ENCODE data around the gene UBE2U.
"Not testable (repeated sequence)": the region's sequence is repeated elsewhere in the genome, so short reads cannot be mapped to it uniquely, and the experiment has no call there.

Gene UBE2U

GRCh38 chr1:64231654-64232053 lies 28.2 kb downstream of the UBE2U start:
- Histone ChIP-seq H3K4me1 (ENCODE audit: control insufficient read depth, low read depth, low read length) (peaks cover 2% of the 10 kb centered on the region), H3K27ac (ENCODE audit: low read depth, low read length) (no peak overlapping the region), H3K4me2 (ENCODE audit: low read length) (no peak overlapping the region), H3K23ac (ENCODE audit: low read length) (no peak overlapping the region), H3K56ac (ENCODE audit: low read length) (no peak overlapping the region), H3K79me1 (ENCODE audit: low read length) (no peaks in the 10 kb centered on the region), H3K18ac (ENCODE audit: low read length) (no peak overlapping the region), H3K79me2 (ENCODE audit: control insufficient read depth, insufficient read depth, low read length) (no peaks in the 10 kb centered on the region), H2BK120ac (ENCODE audit: low read depth, low read length) (no peak overlapping the region), H4K8ac (ENCODE audit: low read depth, low read length) (no peak overlapping the region), H4K5ac (ENCODE audit: low read length) (no peak overlapping the region), H3K4me3 (ENCODE audit: low read length) (no peak overlapping the region), H2AK5ac (ENCODE audit: low read length) (no peak overlapping the region), H3K36me3 (ENCODE audit: control insufficient read depth, insufficient read depth, low read length) (no peaks in the 10 kb centered on the region), H2BK5ac (ENCODE audit: low read length) (no peak overlapping the region), H2BK15ac (replicated peaks; ENCODE audit: low read depth) (no peak overlapping the region), H3K27me3 (ENCODE audit: insufficient read depth, low read length, poor library complexity) (no peaks in the 10 kb centered on the region), H3K4ac (ENCODE audit: low read depth, low read length) (no peak overlapping the region), H3K9ac (ENCODE audit: low read length) (no peak overlapping the region)
- no peak for DNase-seq

- no peak overlapping the region for H3K4ac ChIP-seq (ENCODE audit: low read depth, low read length)
Measured at GRCh38 chr1:64234714-64235113, 31.3 kb downstream of the UBE2U start.

GRCh38 chr1:64235181-64235580 lies 31.8 kb downstream of the UBE2U start:
- Histone ChIP-seq H3K4ac (ENCODE audit: low read depth, low read length) (no peak overlapping the region), H3K36me3 (ENCODE audit: control insufficient read depth, insufficient read depth, low read length) (no peaks in the 10 kb centered on the region), H3K79me1 (ENCODE audit: low read length) (no peaks in the 10 kb centered on the region), H3K56ac (ENCODE audit: low read length) (no peak overlapping the region), H3K4me3 (ENCODE audit: low read length) (no peak overlapping the region), H4K5ac (ENCODE audit: low read length) (no peak overlapping the region), H3K79me2 (ENCODE audit: control insufficient read depth, insufficient read depth, low read length) (no peaks in the 10 kb centered on the region), H3K18ac (ENCODE audit: low read length) (no peak overlapping the region), H2AK5ac (ENCODE audit: low read length) (no peak overlapping the region), H3K23ac (ENCODE audit: low read length) (no peak overlapping the region), H2BK5ac (ENCODE audit: low read length) (no peak overlapping the region), H4K8ac (ENCODE audit: low read depth, low read length) (no peak overlapping the region), H3K27me3 (ENCODE audit: insufficient read depth, low read length, poor library complexity) (no peaks in the 10 kb centered on the region), H2BK15ac (replicated peaks; ENCODE audit: low read depth) (no peak overlapping the region), H3K4me1 (ENCODE audit: control insufficient read depth, low read depth, low read length) (no peaks in the 10 kb centered on the region), H3K4me2 (ENCODE audit: low read length) (no peak overlapping the region), H2BK120ac (ENCODE audit: low read depth, low read length) (no peak overlapping the region), H3K9ac (ENCODE audit: low read length) (no peak overlapping the region), H3K27ac (ENCODE audit: low read depth, low read length) (no peak overlapping the region)
- DNase-seq, result no peak

More at GRCh38 chr1:64234714-64235113, 31.3 kb downstream of the UBE2U start:
- H4K5ac ChIP-seq (ENCODE audit: low read length), result no peak overlapping the region
- no peaks in the 10 kb centered on the region for H3K27me3 ChIP-seq (ENCODE audit: insufficient read depth, low read length, poor library complexity)
- no peak overlapping the region for H2BK5ac ChIP-seq (ENCODE audit: low read length)
- H3K4me2 ChIP-seq (ENCODE audit: low read length), result no peak overlapping the region
- H3K4me3 ChIP-seq (ENCODE audit: low read length), result no peak overlapping the region
- H3K79me2 ChIP-seq (ENCODE audit: control insufficient read depth, insufficient read depth, low read length), result no peaks in the 10 kb centered on the region
- H3K36me3 ChIP-seq (ENCODE audit: control insufficient read depth, insufficient read depth, low read length), result no peaks in the 10 kb centered on the region
- H3K9ac ChIP-seq (ENCODE audit: low read length), result no peak overlapping the region
- no peak for DNase-seq
- H4K8ac ChIP-seq (ENCODE audit: low read depth, low read length), result no peak overlapping the region
- no peaks in the 10 kb centered on the region for H3K4me1 ChIP-seq (ENCODE audit: control insufficient read depth, low read depth, low read length)
- no peak overlapping the region for H3K56ac ChIP-seq (ENCODE audit: low read length)
- H3K23ac ChIP-seq (ENCODE audit: low read length), result no peak overlapping the region
- H3K27ac ChIP-seq (ENCODE audit: low read depth, low read length), result no peak overlapping the region
- no peaks in the 10 kb centered on the region for H3K79me1 ChIP-seq (ENCODE audit: low read length)
- no peak overlapping the region for H2BK120ac ChIP-seq (ENCODE audit: low read depth, low read length)
- no peak overlapping the region for H3K18ac ChIP-seq (ENCODE audit: low read length)
- no peak overlapping the region for H2BK15ac ChIP-seq (replicated peaks; ENCODE audit: low read depth)
- H2AK5ac ChIP-seq (ENCODE audit: low read length), result no peak overlapping the region

GRCh38 chr1:64235910-64236309 lies 32.5 kb downstream of the UBE2U start:
- H3K79me2 ChIP-seq (ENCODE audit: control insufficient read depth, insufficient read depth, low read length), result no peaks in the 10 kb centered on the region
- no peak overlapping the region for H3K4me2 ChIP-seq (ENCODE audit: low read length)
- no peak overlapping the region for H3K18ac ChIP-seq (ENCODE audit: low read length)
- H3K9ac ChIP-seq (ENCODE audit: low read length), result no peak overlapping the region
- H3K27ac ChIP-seq (ENCODE audit: low read depth, low read length), result no peak overlapping the region
- no peaks in the 10 kb centered on the region for H3K4me1 ChIP-seq (ENCODE audit: control insufficient read depth, low read depth, low read length)
- DNase-seq, result no peak
- no CpG with 5 or more reads among the region's 1 CpG for WGBS (ENCODE audit: extremely low coverage, insufficient coverage, low lambda C conversion rate)
- no peak overlapping the region for H2BK15ac ChIP-seq (replicated peaks; ENCODE audit: low read depth)
- H4K8ac ChIP-seq (ENCODE audit: low read depth, low read length), result no peak overlapping the region
- no peak overlapping the region for H3K23ac ChIP-seq (ENCODE audit: low read length)
- H2AK5ac ChIP-seq (ENCODE audit: low read length), result no peak overlapping the region
- H3K27me3 ChIP-seq (ENCODE audit: insufficient read depth, low read length, poor library complexity), result no peaks in the 10 kb centered on the region
- H3K4me3 ChIP-seq (ENCODE audit: low read length), result no peak overlapping the region
- H3K36me3 ChIP-seq (ENCODE audit: control insufficient read depth, insufficient read depth, low read length), result no peaks in the 10 kb centered on the region
- H3K4ac ChIP-seq (ENCODE audit: low read depth, low read length), result no peak overlapping the region
- H4K5ac ChIP-seq (ENCODE audit: low read length), result no peak overlapping the region
- no peak overlapping the region for H2BK120ac ChIP-seq (ENCODE audit: low read depth, low read length)
- no peak overlapping the region for H2BK5ac ChIP-seq (ENCODE audit: low read length)
- H3K56ac ChIP-seq (ENCODE audit: low read length), result no peak overlapping the region
- no peaks in the 10 kb centered on the region for H3K79me1 ChIP-seq (ENCODE audit: low read length)

GRCh38 chr1:64236541-64236954 lies 33.1 kb downstream of the UBE2U start:
- Histone ChIP-seq H3K4me2 (ENCODE audit: low read length) (no peak overlapping the region), H3K4me3 (ENCODE audit: low read length) (no peak overlapping the region), H3K27ac (ENCODE audit: low read depth, low read length) (no peak overlapping the region), H3K9ac (ENCODE audit: low read length) (no peak overlapping the region), H3K56ac (ENCODE audit: low read length) (no peak overlapping the region), H2BK5ac (ENCODE audit: low read length) (no peak overlapping the region), H2BK120ac (ENCODE audit: low read depth, low read length) (no peak overlapping the region), H2AK5ac (ENCODE audit: low read length) (no peak overlapping the region), H3K27me3 (ENCODE audit: insufficient read depth, low read length, poor library complexity) (no peaks in the 10 kb centered on the region), H3K36me3 (ENCODE audit: control insufficient read depth, insufficient read depth, low read length) (no peaks in the 10 kb centered on the region), H4K5ac (ENCODE audit: low read length) (no peak overlapping the region), H3K4ac (ENCODE audit: low read depth, low read length) (no peak overlapping the region), H3K79me1 (ENCODE audit: low read length) (no peaks in the 10 kb centered on the region), H2BK15ac (replicated peaks; ENCODE audit: low read depth) (peak overlapping the region; percentile 45), H3K79me2 (ENCODE audit: control insufficient read depth, insufficient read depth, low read length) (no peaks in the 10 kb centered on the region), H3K23ac (ENCODE audit: low read length) (no peak overlapping the region), H3K18ac (ENCODE audit: low read length) (peak overlapping the region; percentile 5), H3K4me1 (ENCODE audit: control insufficient read depth, low read depth, low read length) (no peaks in the 10 kb centered on the region), H4K8ac (ENCODE audit: low read depth, low read length) (no peak overlapping the region)
- WGBS (ENCODE audit: extremely low coverage, insufficient coverage, low lambda C conversion rate), result no CpG with 5 or more reads among the region's 1 CpG
- no peak for DNase-seq

GRCh38 chr1:64239519-64239918 lies 36.1 kb downstream of the UBE2U start:
- H3K23ac ChIP-seq (ENCODE audit: low read length); H3K56ac ChIP-seq (ENCODE audit: low read length); H3K9ac ChIP-seq (ENCODE audit: low read length); H3K27ac ChIP-seq (ENCODE audit: low read depth, low read length); H2BK5ac ChIP-seq (ENCODE audit: low read length); H3K79me2 ChIP-seq (ENCODE audit: control insufficient read depth, insufficient read depth, low read length); H4K8ac ChIP-seq (ENCODE audit: low read depth, low read length); H4K5ac ChIP-seq (ENCODE audit: low read length); H3K4ac ChIP-seq (ENCODE audit: low read depth, low read length); H3K27me3 ChIP-seq (ENCODE audit: insufficient read depth, low read length, poor library complexity); H2AK5ac ChIP-seq (ENCODE audit: low read length); DNase-seq; H2BK15ac ChIP-seq (replicated peaks; ENCODE audit: low read depth); H3K79me1 ChIP-seq (ENCODE audit: low read length); H3K36me3 ChIP-seq (ENCODE audit: control insufficient read depth, insufficient read depth, low read length); H2BK120ac ChIP-seq (ENCODE audit: low read depth, low read length); H3K4me1 ChIP-seq (ENCODE audit: control insufficient read depth, low read depth, low read length); H3K4me3 ChIP-seq (ENCODE audit: low read length); H3K18ac ChIP-seq (ENCODE audit: low read length); H3K4me2 ChIP-seq (ENCODE audit: low read length): not testable (repeated sequence)
- no CpG with 5 or more reads among the region's 4 CpGs for WGBS (ENCODE audit: extremely low coverage, insufficient coverage, low lambda C conversion rate)

Data from mesendoderm (in vitro differentiated cells).